HG03342 (cell line): ENCODE measurements around the gene EGR1.

ENCODE experiments used
- ATAC-seq: cut with Tn5 transposase; IDR thresholded peaks from one replicate; pipeline ENCODE4 v1.9.1; 2021; ENCODE audit warnings: mild to moderate bottlenecking, moderate library complexity; ENCODE audit not compliant: unreplicated experiment

EGR1 gene

DNA sequence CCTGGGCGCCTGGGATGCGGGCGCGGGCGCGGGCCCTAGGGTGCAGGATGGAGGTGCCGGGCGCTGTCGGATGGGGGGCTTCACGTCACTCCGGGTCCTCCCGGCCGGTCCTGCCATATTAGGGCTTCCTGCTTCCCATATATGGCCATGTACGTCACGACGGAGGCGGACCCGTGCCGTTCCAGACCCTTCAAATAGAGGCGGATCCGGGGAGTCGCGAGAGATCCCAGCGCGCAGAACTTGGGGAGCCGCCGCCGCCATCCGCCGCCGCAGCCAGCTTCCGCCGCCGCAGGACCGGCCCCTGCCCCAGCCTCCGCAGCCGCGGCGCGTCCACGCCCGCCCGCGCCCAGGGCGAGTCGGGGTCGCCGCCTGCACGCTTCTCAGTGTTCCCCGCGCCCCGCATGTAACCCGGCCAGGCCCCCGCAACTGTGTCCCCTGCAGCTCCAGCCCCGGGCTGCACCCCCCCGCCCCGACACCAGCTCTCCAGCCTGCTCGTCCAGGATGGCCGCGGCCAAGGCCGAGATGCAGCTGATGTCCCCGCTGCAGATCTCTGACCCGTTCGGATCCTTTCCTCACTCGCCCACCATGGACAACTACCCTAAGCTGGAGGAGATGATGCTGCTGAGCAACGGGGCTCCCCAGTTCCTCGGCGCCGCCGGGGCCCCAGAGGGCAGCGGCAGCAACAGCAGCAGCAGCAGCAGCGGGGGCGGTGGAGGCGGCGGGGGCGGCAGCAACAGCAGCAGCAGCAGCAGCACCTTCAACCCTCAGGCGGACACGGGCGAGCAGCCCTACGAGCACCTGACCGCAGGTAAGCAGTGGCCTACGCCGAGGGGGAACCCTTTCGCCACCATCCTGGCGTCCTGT is at the start of gene EGR1:
EGR1 (plus strand) TSS at position 219 of the 864 bp plus-strand sequence; CDS start at position 502, 283 bp downstream.
- peak; percentile 53 for ATAC-seq

GRCh38 chr5:138418444-138418843 is 46.8 kb upstream of the EGR1 start:
- no peak for ATAC-seq

GRCh38 chr5:138425079-138425478 is 40.2 kb upstream of the EGR1 start:
- ATAC-seq = no peak

GRCh38 chr5:138435943-138436342 is 29.3 kb upstream of the EGR1 start:
- no peak for ATAC-seq

- no peak for ATAC-seq
Observed at GRCh38 chr5:138438003-138438723, 27.1 kb upstream of the EGR1 start.

DNA sequence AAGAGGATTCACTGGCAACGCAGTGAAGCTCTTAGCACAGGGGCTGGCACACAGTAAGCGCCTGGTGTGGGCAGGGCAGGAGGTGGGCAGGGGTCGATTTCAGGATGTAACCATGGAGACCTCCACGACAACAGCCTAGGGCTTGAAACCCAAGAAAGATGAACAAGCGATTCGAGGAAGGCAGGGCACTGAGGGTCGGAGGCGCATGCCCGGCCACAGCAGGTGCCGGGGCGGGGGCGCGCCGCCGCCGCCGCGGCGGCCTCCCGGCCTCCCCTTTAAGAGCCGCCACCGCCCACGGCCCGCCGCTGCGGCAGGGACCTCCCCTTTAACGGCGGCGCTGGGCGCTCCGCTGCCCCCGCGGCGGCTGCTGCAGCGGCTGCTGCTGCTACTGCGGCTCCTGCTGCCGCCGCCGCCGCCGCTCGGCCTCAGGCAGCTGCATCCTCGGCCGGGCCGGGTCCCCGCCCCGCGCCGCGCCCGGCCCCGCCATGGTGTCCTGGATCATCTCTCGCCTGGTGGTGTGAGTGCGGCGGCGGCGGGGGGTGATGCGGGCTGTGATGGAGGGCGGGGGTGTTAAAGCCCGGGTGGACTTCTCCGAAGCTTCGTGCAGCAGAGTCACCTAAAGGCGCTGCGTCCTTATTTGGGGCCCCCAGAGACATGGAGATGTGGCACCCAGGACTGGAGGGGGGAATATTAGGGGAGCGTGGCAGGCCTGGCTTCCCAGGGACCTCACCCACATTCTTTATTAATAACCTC is 26.4 kb upstream of the EGR1 start, which contains the start of gene REEP2:
REEP2 (plus strand) TSS at position 334 of the 753 bp plus-strand sequence; CDS start at position 486, 152 bp downstream.
- peak; percentile 84 for ATAC-seq

GRCh38 chr5:138439477-138440158 is 25.7 kb upstream of the EGR1 start:
- no peak for ATAC-seq

GRCh38 chr5:138440159-138441073 is 24.9 kb upstream of the EGR1 start:
- ATAC-seq = no peak

GRCh38 chr5:138441221-138441620 is 24.1 kb upstream of the EGR1 start:
- no peak for ATAC-seq

DNA sequence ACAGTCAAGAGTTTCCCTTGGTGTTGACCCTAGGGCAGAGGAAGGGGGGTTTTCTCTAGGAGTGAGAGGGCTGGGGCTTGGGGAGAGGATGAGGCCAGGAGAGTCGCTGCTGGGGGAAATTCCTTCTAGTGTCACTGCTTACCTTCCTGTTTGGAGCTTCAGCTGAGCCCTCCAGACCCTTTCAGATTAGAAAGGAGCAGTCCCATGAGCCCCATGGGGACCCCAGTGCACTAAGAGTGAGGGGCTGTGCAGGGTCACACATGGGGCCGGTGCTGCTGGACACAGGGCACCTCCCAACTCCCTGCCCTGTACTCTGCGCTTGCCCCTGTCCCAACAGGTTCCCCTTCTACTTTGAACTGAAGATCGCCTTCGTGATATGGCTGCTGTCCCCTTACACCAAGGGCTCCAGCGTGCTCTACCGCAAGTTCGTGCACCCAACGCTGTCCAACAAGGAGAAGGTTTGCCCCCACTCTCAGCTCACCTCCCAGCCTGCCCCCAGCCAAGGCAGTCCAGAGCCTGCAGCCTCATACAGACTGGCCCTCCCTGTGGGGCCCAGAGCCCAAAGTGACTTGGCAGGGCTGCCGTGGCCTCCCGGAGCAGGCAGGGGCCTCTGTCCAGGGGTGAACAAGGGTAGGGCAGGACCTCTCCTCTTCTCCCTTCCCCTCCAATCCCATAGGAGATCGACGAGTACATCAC is 21.1 kb upstream of the EGR1 start:
- ATAC-seq = no peak

- no peak for ATAC-seq
Observed at GRCh38 chr5:138444774-138445546, 20.3 kb upstream of the EGR1 start.

- ATAC-seq = no peak
Observed at GRCh38 chr5:138445547-138446271, 19.6 kb upstream of the EGR1 start.

DNA sequence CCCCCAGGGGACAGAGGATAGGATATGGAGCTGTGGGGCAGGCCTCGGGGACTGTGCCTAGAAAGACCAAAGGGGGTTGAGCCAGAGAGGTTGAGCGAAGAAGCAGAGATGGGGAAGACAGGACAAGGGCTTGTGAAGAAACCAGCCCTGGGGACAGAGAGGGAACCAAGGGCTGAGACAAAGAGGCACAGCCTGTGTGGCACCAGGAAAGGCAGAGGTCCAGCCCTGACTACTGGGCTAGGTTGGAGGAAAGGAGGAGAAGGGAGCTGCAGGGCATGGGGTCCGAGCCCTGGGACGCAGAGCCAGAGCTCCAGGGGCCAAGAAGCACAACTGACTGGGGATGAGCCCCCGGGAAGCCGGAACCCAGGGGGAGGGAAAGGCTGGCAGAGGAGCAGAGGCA is 17.2 kb upstream of the EGR1 start:
- no peak for ATAC-seq

- no peak for ATAC-seq
Observed at GRCh38 chr5:138448481-138449398, 16.5 kb upstream of the EGR1 start.

DNA sequence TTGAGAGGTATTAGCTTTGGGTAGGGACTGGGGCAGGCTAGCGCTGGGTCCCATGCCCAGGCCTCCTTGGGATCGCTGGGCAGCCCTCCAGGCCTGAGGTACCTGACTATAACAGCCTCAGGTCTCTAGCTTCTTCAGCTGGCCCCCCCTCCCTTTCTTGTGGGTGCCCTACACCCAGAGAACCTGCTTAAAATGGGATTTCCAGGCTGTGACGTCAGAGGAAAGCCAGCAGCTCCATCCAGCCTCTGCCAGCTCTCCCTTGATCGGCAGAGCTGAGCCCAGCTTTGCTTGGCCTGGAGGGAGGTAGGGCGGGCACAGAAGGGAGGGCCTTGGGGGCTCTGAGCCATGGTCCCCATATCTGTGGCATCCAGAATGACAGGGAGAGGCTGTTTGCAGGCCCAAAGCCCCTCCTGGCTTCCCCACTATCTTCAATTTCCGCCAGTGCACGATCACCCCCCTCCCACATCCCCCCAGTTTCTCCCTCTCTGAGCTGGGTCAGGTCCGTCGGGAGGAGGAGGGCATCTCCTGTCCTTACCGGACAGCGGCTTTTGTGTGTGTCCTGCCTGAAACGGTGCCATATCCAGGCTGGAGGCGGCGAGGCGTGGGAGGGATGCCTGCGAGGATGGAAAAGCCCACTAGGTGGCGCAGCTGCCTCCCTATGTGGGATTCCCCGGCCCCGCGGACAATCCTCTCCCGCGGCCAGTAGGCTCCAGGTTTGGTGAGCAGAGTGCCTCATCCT is 15.6 kb upstream of the EGR1 start:
- peak; percentile 83 for ATAC-seq

DNA sequence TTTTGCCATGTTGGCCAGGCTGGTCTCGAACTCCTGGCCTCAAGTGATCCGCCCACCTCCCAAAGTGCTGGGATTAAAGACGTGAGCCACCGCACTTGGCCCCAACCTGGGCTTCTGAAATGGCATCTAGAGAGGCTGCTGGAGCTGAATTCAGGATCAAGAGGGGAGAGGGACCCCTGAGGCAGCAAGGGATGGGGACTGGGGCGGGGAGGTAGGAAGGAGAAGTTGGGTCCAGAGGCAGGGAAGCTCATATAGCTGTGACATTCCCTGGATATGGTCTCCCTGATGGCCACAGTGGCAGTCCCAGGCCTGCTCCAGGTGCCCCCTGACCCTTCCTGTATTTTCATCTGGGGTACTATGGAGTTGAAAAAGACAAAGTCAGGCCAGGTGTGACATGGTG is 14.3 kb upstream of the EGR1 start:
- no peak for ATAC-seq
